B cell (primary cell): Measurements from ENCODE around the gene PAQR5. TPM values are rescaled to one million over a fixed set of nuclear protein-coding genes. Genes with fewer than 3 reads are reported as not detected.

Source experiments
- ATAC-seq: fragments of 200-7000 bp; cut with Tn5 transposase; one replicate; pipeline ENCODE4 v1.10.0; 2021; ENCODE audit warnings: low read depth, mild to moderate bottlenecking, moderate number of reproducible peaks, moderate library complexity
- CTCF ChIA-PET: fragments of 350-600 bp; sonication (Branson Sonifier 250); formaldehyde crosslinking; loops from one replicate; lab custom pipeline; 2021; ENCODE audit warnings: antibody characterized with exemption, inconsistent platforms; lab: Charles Lee
- POLR2A ChIA-PET: fragments of 350-600 bp; sonication (Branson Sonifier 250); formaldehyde crosslinking; loops from one replicate; lab custom pipeline; 2021; ENCODE audit warnings: antibody characterized with exemption; lab: Charles Lee
- DNase-seq: peaks from one replicate; pipeline ENCODE4 v3.0.0; 2013
- H2AFZ ChIP-seq: 2 replicates; pipeline ENCODE4 v1.6.1; 2012; ENCODE audit warnings: mild to moderate bottlenecking, low read depth, low read length; ENCODE audit not compliant: insufficient read depth, poor library complexity, severe bottlenecking
- H3K27ac ChIP-seq, 2 donors: 1 replicate in 1 of 2; 2 replicates in 1 of 2; pipeline ENCODE4 v1.5.1; 2012 to 2013; ENCODE audit warnings: low read length in 2 of 2, mild to moderate bottlenecking in 2 of 2, moderate library complexity in 1 of 2
- H3K27me3 ChIP-seq, 4 experiments: fragments of 200-600 bp in 1 of 4; sonication (generic) in 1 of 4; replicated peaks in 1 of 4; 1 replicate in 2 of 4; 2 replicates in 2 of 4; pipeline versions ENCODE4 v1.6.1 to v1.7.0; 2013 to 2016; ENCODE audit warnings: low read length in 3 of 4, mild to moderate bottlenecking in 2 of 4, mixed read lengths in 1 of 4, moderate library complexity in 1 of 4; ENCODE audit not compliant: insufficient read depth in 4 of 4, control insufficient read depth in 3 of 4; ENCODE audit errors: control extremely low read depth in 1 of 4
- H3K36me3 ChIP-seq, 2 experiments: replicated peaks in 1 of 2; 1 replicate in 1 of 2; 2 replicates in 1 of 2; pipeline versions ENCODE4 v1.6.1 to v1.7.1; 2013; ENCODE audit warnings: low read length in 1 of 2; ENCODE audit not compliant: insufficient read depth in 2 of 2, control insufficient read depth in 1 of 2; ENCODE audit errors: control extremely low read depth in 1 of 2, extremely low read depth in 1 of 2
- H3K4me1 ChIP-seq, 2 donors: fragments of 200-600 bp in 1 of 2; sonication (generic) in 1 of 2; 1 replicate in 1 of 2; 2 replicates in 1 of 2; pipeline versions ENCODE4 v1.5.1 to v1.6.1; 2013 to 2017; ENCODE audit warnings: low read length in 2 of 2; ENCODE audit not compliant: control insufficient read depth in 2 of 2, insufficient read depth in 2 of 2
- H3K4me2 ChIP-seq: replicated peaks from 2 replicates; pipeline ENCODE3; 2012; ENCODE audit warnings: mild to moderate bottlenecking, low read depth, low read length; ENCODE audit not compliant: poor library complexity, severe bottlenecking
- H3K4me3 ChIP-seq, 5 experiments: fragments of 200-600 bp in 1 of 5; sonication (generic) in 1 of 5; 1 replicate in 3 of 5; 2 replicates in 2 of 5; pipeline versions ENCODE4 v1.5.1 to v1.7.0; 2011 to 2016; ENCODE audit warnings: low read length in 4 of 5, mild to moderate bottlenecking in 4 of 5, low read depth in 2 of 5, control low read depth in 1 of 5, moderate library complexity in 1 of 5; ENCODE audit not compliant: insufficient read depth in 1 of 5; ENCODE audit errors: control extremely low read depth in 1 of 5, extremely low read depth in 1 of 5
- H3K79me2 ChIP-seq: fragments of 200-600 bp; sonication (generic); one replicate; pipeline ENCODE4 v1.6.0; 2016; ENCODE audit warnings: low read length; ENCODE audit not compliant: control insufficient read depth, insufficient read depth
- H3K9ac ChIP-seq: fragments of 200-600 bp; sonication (generic); 2 replicates; pipeline ENCODE4 v1.6.1; 2017; ENCODE audit warnings: mild to moderate bottlenecking, low read length, moderate library complexity
- H3K9me3 ChIP-seq, 3 donors: one replicate each; pipeline versions ENCODE4 v1.6.1 to v1.7.1; 2013; ENCODE audit warnings: low read length in 2 of 3; ENCODE audit not compliant: control insufficient read depth in 2 of 3, insufficient read depth in 1 of 3; ENCODE audit errors: control extremely low read depth in 1 of 3
- H4K20me1 ChIP-seq: 2 replicates; pipeline ENCODE4 v1.6.0; 2012; ENCODE audit warnings: mild to moderate bottlenecking, low read length; ENCODE audit not compliant: insufficient read depth, control insufficient read depth, poor library complexity, severe bottlenecking
- H3K27ac Mint-ChIP-seq: one replicate; pipeline ENCODE4 v1.8.0; 2021; ENCODE audit warnings: mixed read lengths
- H3K27me3 Mint-ChIP-seq: one replicate; pipeline ENCODE4 v1.8.0; 2021; ENCODE audit warnings: mixed read lengths
- H3K4me1 Mint-ChIP-seq: one replicate; pipeline ENCODE4 v1.8.0; 2021; ENCODE audit warnings: mixed read lengths
- H3K4me3 Mint-ChIP-seq: one replicate; pipeline ENCODE4 v1.8.0; 2021; ENCODE audit warnings: mixed read lengths
- H3K9me3 Mint-ChIP-seq: one replicate; pipeline ENCODE4 v1.8.0; 2022; ENCODE audit warnings: mixed read lengths; ENCODE audit not compliant: insufficient read depth
- CTCF ChIP-seq: fragments of 200-600 bp; IDR thresholded peaks from one replicate; pipeline ENCODE4 v1.8.0; 2022; ENCODE audit warnings: antibody characterized with exemption, mild to moderate bottlenecking
- EZH2 ChIP-seq: IDR thresholded peaks from 2 replicates; pipeline ENCODE4 v1.6.1; 2012; ENCODE audit warnings: borderline replicate concordance, low read depth, mild to moderate bottlenecking, moderate library complexity, low read length; ENCODE audit not compliant: insufficient read depth, poor library complexity, severe bottlenecking
- WGBS: methylation state at CpG from one replicate; pipeline ENCODE4 v1.1.5; 2013; ENCODE audit warnings: missing lambda C conversion rate; ENCODE audit not compliant: insufficient coverage; 5-methylcytosine and 5-hydroxymethylcytosine counted together
- intact Hi-C: fragments of 100-400 bp; cut with micrococcal nuclease; formaldehyde crosslinking; loops from one replicate; pipeline ENCODE4 v1.10.0; 2022
- polyA plus RNA-seq: library from polyadenylated mRNA; depleted of rRNA; stranded (reverse); fragments of >200 nt; gene quantifications from 2 replicates; pipeline ENCODE4 v1.2.3, GENCODE V29; 2012
- total RNA-seq, 2 donors: library from RNA; stranded (reverse); fragments of 120-200 nt in 1 of 2; gene quantifications; 1 replicate in 1 of 2; 2 replicates in 1 of 2; pipeline versions ENCODE4 v1.2.3 to v1.2.4, GENCODE V29; 2013 to 2022

Gene PAQR5
- total and polyA plus RNA-seq, 2 donors (not counting 1 experiment from before 2014, with no cell fraction given): not detected

- no peaks in the 10 kb centered on the region for H3K9me3 ChIP-seq
- DNase-seq (no peak), ATAC-seq (no peak)
- TF ChIP-seq EZH2: no peak
- no peak for TF ChIP-seq CTCF
- Mint-ChIP-seq H3K4me1 (peaks cover 4% of the 10 kb centered on the region), H3K4me3 (no peak overlapping the region), H3K27me3 (peaks cover 20% of the 10 kb centered on the region), H3K9me3 (no peaks in the 10 kb centered on the region), H3K27ac (no peak overlapping the region)
- peaks cover 0 to 2% (median 0%) of the 10 kb centered on the region in 4 experiments for H3K27me3 ChIP-seq
- H3K79me2 ChIP-seq: no peaks in the 10 kb centered on the region
- no peaks in the 10 kb centered on the region for H3K36me3 ChIP-seq
- 96% methylated on average over 5 of the region's 8 CpGs for WGBS
- peaks cover 0 to 5% of the 10 kb centered on the region in 2 donors for H3K4me1 ChIP-seq
- H3K4me3 ChIP-seq: no peak overlapping the region
- ChIA-PET POLR2A (no interaction called here), CTCF (no interaction called here)
- H3K9ac ChIP-seq: no peak overlapping the region
- no peaks in the 10 kb centered on the region for H4K20me1 ChIP-seq
- no peak overlapping the region for H3K27ac ChIP-seq
- intact Hi-C loops: no loop called here
- no peak overlapping the region for H2AFZ ChIP-seq
- no peak overlapping the region for H3K4me2 ChIP-seq
Measured at GRCh38 chr15:69316291-69316690, 17.6 kb downstream of the PAQR5 start.

- Mint-ChIP-seq H3K27me3 (peaks cover 20% of the 10 kb centered on the region), H3K4me1 (peaks cover 4% of the 10 kb centered on the region), H3K4me3 (no peak overlapping the region), H3K27ac (no peak overlapping the region), H3K9me3 (no peaks in the 10 kb centered on the region)
- WGBS: 92% methylated on average over 4 of the region's 5 CpGs
- Histone ChIP-seq H3K4me1 (peaks cover 0 to 5% of the 10 kb centered on the region in 2 donors), H3K27ac (no peak overlapping the region), H3K9ac (no peak overlapping the region), H3K27me3 (peaks cover 0 to 2% (median 0%) of the 10 kb centered on the region in 4 experiments), H2AFZ (no peak overlapping the region), H3K4me2 (no peak overlapping the region), H3K79me2 (no peaks in the 10 kb centered on the region), H3K36me3 (no peaks in the 10 kb centered on the region), H4K20me1 (no peaks in the 10 kb centered on the region), H3K4me3 (no peak overlapping the region), H3K9me3 (no peaks in the 10 kb centered on the region)
- intact Hi-C loops: no loop called here
- no peak for ATAC-seq
- ChIA-PET CTCF (no interaction called here), POLR2A (no interaction called here)
- no peak for DNase-seq
- TF ChIP-seq CTCF: no peak
- TF ChIP-seq EZH2: no peak
Measured at GRCh38 chr15:69317392-69317841, 18.7 kb downstream of the PAQR5 start.
